GM23248 (cell line): ENCODE measurements around the gene RABL3. TPM values are rescaled to one million over a fixed set of nuclear protein-coding genes. Genes with fewer than 3 reads are reported as not detected.

Source experiments
- DNase-seq: peaks from one replicate; pipeline ENCODE4 v3.0.0-alpha.2; 2015
- H2AFZ ChIP-seq: fragments of 200-600 bp; sonication (generic); 2 replicates; pipeline ENCODE4 v1.6.1; 2016; ENCODE audit warnings: antibody characterized with exemption
- H3F3A ChIP-seq: fragments of 200-600 bp; sonication (generic); 2 replicates; pipeline ENCODE4 v1.6.1; 2016; ENCODE audit warnings: mild to moderate bottlenecking, antibody characterized with exemption, mixed run types; ENCODE audit not compliant: insufficient read depth
- H3K27ac ChIP-seq: fragments of 200-600 bp; sonication (generic); 2 replicates; pipeline ENCODE4 v1.5.1; 2016; ENCODE audit warnings: mild to moderate bottlenecking
- H3K27me3 ChIP-seq: fragments of 200-600 bp; sonication (generic); replicated peaks from 2 replicates; pipeline ENCODE4 v1.6.1; 2016; ENCODE audit warnings: mild to moderate bottlenecking; ENCODE audit not compliant: insufficient read depth
- H3K36me3 ChIP-seq: fragments of 200-600 bp; sonication (generic); 2 replicates; pipeline ENCODE4 v1.6.1; 2016; ENCODE audit warnings: low read depth, mild to moderate bottlenecking
- H3K4me1 ChIP-seq: fragments of 200-600 bp; sonication (generic); 2 replicates; pipeline ENCODE4 v1.6.1; 2016; ENCODE audit warnings: mild to moderate bottlenecking; ENCODE audit not compliant: insufficient read depth
- H3K4me2 ChIP-seq: fragments of 200-600 bp; sonication (generic); one replicate; pipeline ENCODE4 v1.6.1; 2016; ENCODE audit warnings: mild to moderate bottlenecking; ENCODE audit not compliant: unreplicated experiment
- H3K4me3 ChIP-seq: fragments of 200-600 bp; sonication (generic); 2 replicates; pipeline ENCODE4 v1.5.1; 2016; ENCODE audit warnings: mild to moderate bottlenecking
- H3K79me2 ChIP-seq: fragments of 200-600 bp; sonication (generic); 2 replicates; pipeline ENCODE4 v1.6.1; 2016; ENCODE audit warnings: mild to moderate bottlenecking; ENCODE audit not compliant: insufficient read depth
- H3K9ac ChIP-seq: fragments of 200-600 bp; sonication (generic); 2 replicates; pipeline ENCODE4 v1.6.1; 2016; ENCODE audit warnings: mild to moderate bottlenecking
- H3K9me2 ChIP-seq: fragments of 200-600 bp; sonication (generic); 2 replicates; pipeline ENCODE4 v1.6.1; 2016; ENCODE audit warnings: mixed run types, mild to moderate bottlenecking, moderate library complexity; ENCODE audit not compliant: insufficient read depth
- H3K9me3 ChIP-seq: fragments of 200-600 bp; sonication (generic); one replicate; pipeline ENCODE4 v1.6.1; 2017; ENCODE audit warnings: low read depth
- H4K20me1 ChIP-seq: fragments of 200-600 bp; sonication (generic); 2 replicates; pipeline ENCODE4 v1.6.0; 2016; ENCODE audit not compliant: insufficient read depth
- EZH2 ChIP-seq: fragments of 200-600 bp; sonication (generic); IDR thresholded peaks from 2 replicates; pipeline ENCODE4 v1.6.1; 2018; ENCODE audit warnings: antibody characterized with exemption, mild to moderate bottlenecking; ENCODE audit not compliant: insufficient read depth, poor library complexity, severe bottlenecking
- EZH2phosphoT487 ChIP-seq: fragments of 200-600 bp; sonication (generic); IDR thresholded peaks from 2 replicates; pipeline ENCODE4 v1.6.1; 2018; ENCODE audit warnings: antibody characterized with exemption, moderate library complexity, mild to moderate bottlenecking, low read depth; ENCODE audit not compliant: insufficient read depth
- WGBS, 2 experiments: methylation state at CpG; one replicate each; pipeline ENCODE4 v1.1.6; 2015 to 2017; ENCODE audit warnings: low lambda C conversion rate in 2 of 2, low coverage in 1 of 2; ENCODE audit errors: missing lambda C conversion rate in 2 of 2; 5-methylcytosine and 5-hydroxymethylcytosine counted together
- in situ Hi-C: fragments of 300-500 bp; cut with MboI; formaldehyde crosslinking; loops from 2 replicates; pipeline ENCODE4 v1.15.0; 2020
- polyA plus RNA-seq: library from polyadenylated mRNA; unstranded; fragments of >200 nt; fragmentation: Nextera tagmentation; extraction: Ambion mirVana; gene quantifications from 2 replicates; pipeline ENCODE4 v1.2.1, GENCODE V29; 2016
- small RNA-seq: library from RNA; depleted of rRNA; stranded (forward); fragments of <200 nt; gene quantifications from one replicate; pipeline ENCODE3, GENCODE V24; 2014; ENCODE audit warnings: low read depth, low replicate concordance
- total RNA-seq: library from RNA; depleted of rRNA; stranded (reverse); fragments of >200 nt; shearing (Covaris generic); gene quantifications from 2 replicates; pipeline ENCODE4 v1.2.3, GENCODE V29; 2014; rRNA removed

Gene RABL3
- total and polyA plus RNA-seq, 2 experiments from 2014 or later, result 17.2 to 27.4 TPM

- Histone ChIP-seq H3K4me2 (no peak overlapping the region), H3K4me1 (peaks cover 15% of the 10 kb centered on the region), H3K79me2 (no peaks in the 10 kb centered on the region), H3K9me3 (no peaks in the 10 kb centered on the region), H3K4me3 (no peak overlapping the region), H3F3A (no peaks in the 10 kb centered on the region), H3K9me2 (no peaks in the 10 kb centered on the region), H2AFZ (peak overlapping the region; percentile 35; the same call in 1 of the 2 replicates), H3K36me3 (no peaks in the 10 kb centered on the region), H3K9ac (no peak overlapping the region), H4K20me1 (no peaks in the 10 kb centered on the region), H3K27ac (no peak overlapping the region), H3K27me3 (no peaks in the 10 kb centered on the region)
- no peak for TF ChIP-seq EZH2phosphoT487
- no peak for TF ChIP-seq EZH2
- peak; percentile 26 for DNase-seq
- in situ Hi-C loops, result no loop called here
- 58 to 62% methylated on average over 6 of the region's 6 CpGs for WGBS, 2 experiments
Measured at GRCh38 chr3:120637851-120638559, 104.3 kb downstream of the RABL3 start.

DNA sequence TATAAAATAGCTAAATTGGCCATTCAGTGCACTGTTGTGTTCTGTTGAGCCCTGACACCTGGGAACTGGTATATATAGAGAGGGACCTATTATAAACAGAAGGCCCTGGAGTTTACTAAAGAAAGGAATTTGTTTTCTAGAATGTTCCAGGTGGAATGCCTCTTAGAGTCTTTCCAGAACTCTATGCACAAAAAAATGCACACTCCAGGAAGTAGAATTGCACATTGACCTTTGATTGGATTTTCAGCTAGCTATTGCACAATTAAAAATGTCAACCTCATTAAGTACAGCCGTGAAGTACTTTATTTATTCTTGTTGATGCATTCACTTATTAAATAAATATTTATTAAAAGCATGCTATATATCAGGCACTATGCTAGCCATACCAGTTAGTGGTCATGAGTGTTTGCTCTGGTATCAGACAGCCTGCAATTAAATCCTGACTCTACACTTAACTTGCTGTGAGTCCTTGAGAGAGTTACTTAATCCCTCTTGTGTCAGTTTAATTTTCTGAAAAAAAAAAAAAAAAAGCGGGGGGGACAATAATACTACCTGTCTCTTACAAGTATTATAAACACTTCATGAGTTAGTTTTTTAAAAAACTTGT is 105.4 kb downstream of the RABL3 start:
- WGBS, 2 experiments, result 66 to 67% methylated on average over 2 of the region's 2 CpGs
- H3F3A ChIP-seq, result no peaks in the 10 kb centered on the region
- no peak for DNase-seq
- peaks cover 5% of the 10 kb centered on the region; the same call in 1 of the 2 replicates for H3K4me1 ChIP-seq
- no peaks in the 10 kb centered on the region for H3K36me3 ChIP-seq
- H3K27me3 ChIP-seq, result no peaks in the 10 kb centered on the region
- H2AFZ ChIP-seq, result no peak overlapping the region
- no peaks in the 10 kb centered on the region for H4K20me1 ChIP-seq
- no peaks in the 10 kb centered on the region for H3K9me2 ChIP-seq
- no peak overlapping the region for H3K4me2 ChIP-seq
- TF ChIP-seq EZH2phosphoT487 (no peak), EZH2 (no peak)
- no peaks in the 10 kb centered on the region for H3K79me2 ChIP-seq
- H3K9ac ChIP-seq, result no peak overlapping the region
- H3K4me3 ChIP-seq, result no peak overlapping the region
- H3K27ac ChIP-seq, result no peak overlapping the region
- in situ Hi-C loops, result no loop called here
- H3K9me3 ChIP-seq, result no peaks in the 10 kb centered on the region

Small RNA genes within 50 kb of the gene (small RNA-seq; reads per million reads assigned to genes)
- gene MTCO1P29 (not detected), gene MTCO2P29 (not detected)

Other genes with a start within 250 kb of the RABL3 start
- 32.9 and 105 TPM in 2 replicates for gene NDUFB4, start 146.2 kb downstream of the RABL3 start, total RNA-seq
- 246 and 250 TPM in 2 replicates for gene NDUFB4, start 146.2 kb downstream of the RABL3 start, polyA plus RNA-seq
- gene HGD, start 60.3 kb downstream of the RABL3 start, total RNA-seq, result not detected in 2 replicates
- gene HGD, start 60.3 kb downstream of the RABL3 start, polyA plus RNA-seq, result not detected in 2 replicates
- gene GTF2E1, start 228 bp upstream of the RABL3 start, total RNA-seq, result 10.8 and 11.1 TPM in 2 replicates
- 6.9 and 7.2 TPM in 2 replicates for gene GTF2E1, start 228 bp upstream of the RABL3 start, polyA plus RNA-seq
- gene STXBP5L, start 165.7 kb upstream of the RABL3 start, total RNA-seq, result not detected in 2 replicates
- not detected in 2 replicates for gene STXBP5L, start 165.7 kb upstream of the RABL3 start, polyA plus RNA-seq